Esophagus muscularis mucosa (tissue), 4 donors: ENCODE results near the gene SQSTM1. TPM values are rescaled to one million over a fixed set of nuclear protein-coding genes. Genes with fewer than 3 reads are reported as not detected.

Experiments used
- DNase-seq: peaks from one replicate; pipeline ENCODE4 v3.0.0-alpha.2; 2017; ENCODE audit errors: extremely low spot score
- H3K27ac ChIP-seq, 4 donors: fragments of 200-600 bp; sonication (generic); replicated peaks in 1 of 4; 1 replicate in 3 of 4; 2 replicates in 1 of 4; pipeline ENCODE4 v1.5.1; 2016 to 2019; ENCODE audit warnings: mild to moderate bottlenecking in 1 of 4
- H3K27me3 ChIP-seq, 4 donors: fragments of 200-600 bp; sonication (generic); one replicate each; pipeline versions ENCODE4 v1.5.1 to v1.6.0; 2016 to 2019
- H3K36me3 ChIP-seq, 4 donors: fragments of 200-600 bp; sonication (generic); one replicate each; pipeline ENCODE4 v1.5.1; 2016 to 2019
- H3K4me1 ChIP-seq, 4 donors: fragments of 200-600 bp; sonication (generic); one replicate each; pipeline ENCODE4 v1.5.1; 2016 to 2019
- H3K4me3 ChIP-seq, 4 donors: fragments of 200-600 bp; sonication (generic); 1 replicate in 2 of 4; 2 replicates in 2 of 4; pipeline ENCODE4 v1.5.1; 2016 to 2019; ENCODE audit warnings: mild to moderate bottlenecking in 4 of 4, moderate library complexity in 1 of 4
- H3K9me3 ChIP-seq, 4 donors: fragments of 200-600 bp; sonication (generic); 1 replicate in 3 of 4; 2 replicates in 1 of 4; pipeline ENCODE4 v1.5.1; 2016 to 2019
- EP300 ChIP-seq: sonication (generic); formaldehyde crosslinking; IDR thresholded peaks from one replicate; pipeline ENCODE4 v1.6.1; 2017; ENCODE audit warnings: antibody characterized with exemption
- POLR2A ChIP-seq: fragments of 450-650 bp; IDR thresholded peaks from one replicate; pipeline ENCODE4 v1.6.1; 2017; ENCODE audit warnings: antibody characterized with exemption, moderate library complexity, mild to moderate bottlenecking, low read depth
- POLR2AphosphoS5 ChIP-seq, 2 donors: sonication (generic); formaldehyde crosslinking; IDR thresholded peaks; one replicate each; pipeline ENCODE4 v1.6.1; 2017; ENCODE audit warnings: antibody characterized with exemption in 2 of 2
- WGBS: methylation state at CpG from one replicate; pipeline ENCODE4 v1.1.5; 2018; 5-methylcytosine and 5-hydroxymethylcytosine counted together
- intact Hi-C: fragments of 100-400 bp; cut with DNase I; formaldehyde crosslinking; loops from one replicate; pipeline ENCODE4 v1.15.1; 2023
- total RNA-seq, 4 donors: library from RNA; depleted of rRNA; stranded (reverse); fragments of >200 nt; gene quantifications; one replicate each; pipeline versions ENCODE4 v1.1.0 to v1.2.1, GENCODE V29; 2016
- TF ChIP-seq, protein P1 (sequence below), 3 experiments: fragments of 200-600 bp in 2 of 3; fragments of 450-650 bp in 1 of 3; sonication (generic) in 2 of 3; IDR thresholded peaks; one replicate each; pipeline ENCODE4 v1.5.1; 2017 to 2019; ENCODE audit warnings: antibody characterized with exemption in 3 of 3, mild to moderate bottlenecking in 2 of 3, moderate library complexity in 1 of 3

SQSTM1 gene
- total RNA-seq, 4 donors from 2014 or later, result 333 to 453 (median 392) TPM

DNA sequence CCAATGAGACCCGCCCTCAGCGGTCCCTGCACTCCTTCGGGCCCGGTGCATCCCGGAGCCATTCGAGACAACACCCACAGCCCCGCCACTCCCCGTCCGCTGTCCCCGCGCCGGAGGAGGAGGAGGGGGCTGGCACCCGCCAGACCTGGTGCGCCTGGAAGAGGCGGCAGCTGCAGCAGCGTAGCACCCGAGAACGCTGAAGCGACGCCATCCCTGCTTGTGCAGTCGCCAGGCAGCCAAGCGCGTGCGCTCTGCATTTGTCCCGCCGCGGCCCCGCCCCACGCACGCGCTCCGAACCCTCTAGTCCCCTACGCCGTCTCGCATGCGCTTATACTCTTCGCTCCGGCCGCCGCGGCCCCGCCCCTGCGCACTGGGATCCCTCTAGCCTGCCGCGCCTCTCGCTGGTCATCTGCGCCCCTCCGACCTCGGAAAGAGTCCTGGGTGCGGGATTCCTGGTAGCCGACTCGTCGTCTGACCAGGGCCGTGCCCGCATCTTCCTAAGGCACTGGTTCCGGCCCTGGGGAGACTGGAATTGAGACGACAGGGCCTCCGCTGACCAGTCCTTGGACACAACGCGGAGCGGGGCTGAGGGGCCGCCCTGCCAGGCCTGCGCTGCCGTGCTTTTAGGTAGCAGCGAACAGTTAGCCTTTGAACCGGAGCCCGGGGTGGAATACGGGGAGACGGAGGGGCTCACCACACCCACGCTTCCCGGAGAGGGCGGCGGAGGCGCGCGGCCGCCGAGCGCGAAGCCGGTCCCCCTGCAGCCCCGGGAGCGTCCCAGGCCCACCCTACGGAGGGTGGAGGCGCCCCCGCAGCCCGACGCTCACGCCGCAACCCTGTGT is 38.1 kb downstream of the SQSTM1 start, which contains the start of gene MRNIP:
Gene MRNIP, minus strand, starts transcription at position 232 of the 842 bp plus-strand sequence. Its CDS starts 21 bp downstream, at position 211.
- WGBS, result 0% methylated on average over 14 of the region's 90 CpGs
- peaks cover 16 to 25% (median 19%) of the 10 kb centered on the region in 4 donors for H3K36me3 ChIP-seq
- H3K4me1 ChIP-seq, result peaks cover 11 to 38% (median 31%) of the 10 kb centered on the region in 4 donors
- TF ChIP-seq, protein P1, sequence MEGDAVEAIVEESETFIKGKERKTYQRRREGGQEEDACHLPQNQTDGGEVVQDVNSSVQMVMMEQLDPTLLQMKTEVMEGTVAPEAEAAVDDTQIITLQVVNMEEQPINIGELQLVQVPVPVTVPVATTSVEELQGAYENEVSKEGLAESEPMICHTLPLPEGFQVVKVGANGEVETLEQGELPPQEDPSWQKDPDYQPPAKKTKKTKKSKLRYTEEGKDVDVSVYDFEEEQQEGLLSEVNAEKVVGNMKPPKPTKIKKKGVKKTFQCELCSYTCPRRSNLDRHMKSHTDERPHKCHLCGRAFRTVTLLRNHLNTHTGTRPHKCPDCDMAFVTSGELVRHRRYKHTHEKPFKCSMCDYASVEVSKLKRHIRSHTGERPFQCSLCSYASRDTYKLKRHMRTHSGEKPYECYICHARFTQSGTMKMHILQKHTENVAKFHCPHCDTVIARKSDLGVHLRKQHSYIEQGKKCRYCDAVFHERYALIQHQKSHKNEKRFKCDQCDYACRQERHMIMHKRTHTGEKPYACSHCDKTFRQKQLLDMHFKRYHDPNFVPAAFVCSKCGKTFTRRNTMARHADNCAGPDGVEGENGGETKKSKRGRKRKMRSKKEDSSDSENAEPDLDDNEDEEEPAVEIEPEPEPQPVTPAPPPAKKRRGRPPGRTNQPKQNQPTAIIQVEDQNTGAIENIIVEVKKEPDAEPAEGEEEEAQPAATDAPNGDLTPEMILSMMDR (IDR thresholded peaks at IDR 0.05), result peak in 2 of 3 experiments; percentile 40 to 49
- TF ChIP-seq POLR2AphosphoS5 (IDR thresholded peaks at IDR 0.05), result peak; percentile 91 to 95
- no peak for TF ChIP-seq EP300
- TF ChIP-seq POLR2A, result no peak
- peak within 1 kb of the TSS; percentile 91 to 97 (median 92) for H3K4me3 ChIP-seq
- peak within 1 kb of the TSS; percentile 87 to 95 (median 94) for H3K27ac ChIP-seq
- DNase-seq, result peak; percentile 98
- H3K27me3 ChIP-seq, result no peaks in the 10 kb centered on the region
- no peaks in the 10 kb centered on the region for H3K9me3 ChIP-seq
- intact Hi-C loops, result loop anchor here (5.0 kb wide), 2 partner anchors 37 to 52 kb away; partner anchors contain the start of genes MGAT4B and SQSTM1

DNA sequence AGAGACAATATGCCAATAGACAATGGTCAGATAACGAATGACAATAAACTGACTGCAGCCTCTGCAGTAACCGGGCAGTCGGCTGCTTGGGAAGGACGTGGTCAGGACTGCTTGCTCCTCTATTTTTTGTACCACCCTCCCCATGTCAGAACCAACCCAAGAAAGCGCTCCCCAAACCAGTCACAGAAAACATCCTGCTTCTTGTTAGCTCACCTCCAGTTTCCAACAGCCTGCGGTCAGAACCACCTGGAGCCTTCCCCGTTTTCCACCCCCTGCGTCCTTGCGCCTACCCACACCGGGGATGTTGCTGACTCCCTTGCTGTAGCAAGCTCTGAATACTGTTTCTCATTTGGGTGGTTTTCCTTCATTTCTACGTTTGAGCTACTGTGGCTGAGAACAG is 39.6 kb downstream of the SQSTM1 start:
- H3K36me3 ChIP-seq, result peaks cover 29 to 40% (median 33%) of the 10 kb centered on the region in 4 donors
- no peak for DNase-seq
- H3K4me1 ChIP-seq, result peaks cover 11 to 38% (median 31%) of the 10 kb centered on the region in 4 donors
- H3K9me3 ChIP-seq, result no peaks in the 10 kb centered on the region
- TF ChIP-seq, protein P1 (IDR thresholded peaks at IDR 0.05), result no peak
- no peak for TF ChIP-seq EP300
- TF ChIP-seq POLR2A, result no peak
- no peak for TF ChIP-seq POLR2AphosphoS5 (IDR thresholded peaks at IDR 0.05)
- H3K27ac ChIP-seq, result no peak overlapping the region
- intact Hi-C loops, result loop anchor here (5.0 kb wide), 1 partner anchor 47 kb away; the partner anchor contains the start of gene TBC1D9B
- H3K4me3 ChIP-seq, result no peak overlapping the region
- 73% methylated on average over 10 of the region's 11 CpGs for WGBS
- H3K27me3 ChIP-seq, result no peaks in the 10 kb centered on the region

DNA sequence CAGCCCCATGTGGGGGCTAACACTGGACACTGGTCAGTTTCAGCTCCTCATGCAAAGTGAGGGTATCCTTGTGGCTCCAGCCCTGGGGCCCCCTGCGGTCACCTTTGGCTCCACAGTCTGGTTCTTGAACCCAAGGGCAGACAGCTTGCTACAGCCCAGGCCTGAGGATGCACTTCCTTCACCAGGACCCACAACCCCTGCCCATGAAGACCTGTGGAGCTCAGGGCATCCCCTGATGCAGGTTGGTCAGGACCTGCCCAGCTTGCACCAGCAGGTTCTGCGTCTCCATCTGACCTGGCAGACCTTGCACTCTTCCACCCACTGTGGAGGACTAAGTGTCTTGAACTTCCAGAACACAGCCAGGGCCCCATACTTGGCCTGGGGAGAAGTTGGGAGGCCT is 41.6 kb downstream of the SQSTM1 start:
- WGBS, result 100% methylated on average over 1 of the region's 2 CpGs
- DNase-seq, result no peak

DNA sequence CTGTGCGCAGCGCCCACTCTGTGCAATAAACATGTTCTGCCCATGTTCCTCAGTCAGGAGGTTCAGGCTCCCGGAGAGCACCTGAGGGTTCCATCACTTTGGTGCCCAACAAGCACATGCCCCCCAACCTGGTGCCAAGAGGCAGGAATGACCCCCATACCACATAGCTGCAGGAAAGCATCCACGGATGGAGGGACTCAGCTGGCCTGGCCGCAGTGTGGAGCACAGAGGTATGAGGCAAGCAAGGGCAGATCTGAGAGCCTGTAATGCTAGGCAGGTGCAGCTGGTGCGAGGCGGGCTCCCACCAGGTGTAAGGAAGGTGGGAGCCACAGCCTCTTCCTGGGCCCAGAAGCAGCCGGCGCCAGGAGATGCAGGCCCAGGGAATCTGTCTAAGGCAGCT is 42.2 kb downstream of the SQSTM1 start:
- peaks cover 30 to 59% (median 57%) of the 10 kb centered on the region in 4 donors for H3K36me3 ChIP-seq
- H3K27me3 ChIP-seq, result no peaks in the 10 kb centered on the region
- H3K27ac ChIP-seq, result no peak overlapping the region
- 95% methylated on average over 9 of the region's 9 CpGs for WGBS
- TF ChIP-seq EP300 (no peak), POLR2A (no peak), POLR2AphosphoS5 (IDR thresholded peaks at IDR 0.05) (no peak)
- TF ChIP-seq, protein P1 (IDR thresholded peaks at IDR 0.05), result no peak
- H3K4me3 ChIP-seq, result no peak overlapping the region
- peaks cover 6 to 18% (median 14%) of the 10 kb centered on the region in 4 donors for H3K4me1 ChIP-seq
- intact Hi-C loops, result loop anchor here (5.0 kb wide), 1 partner anchor 44 kb away; the partner anchor contains the start of gene TBC1D9B
- no peak for DNase-seq
- no peaks in the 10 kb centered on the region for H3K9me3 ChIP-seq

More for the DNA sequence above, 41.6 kb downstream of the SQSTM1 start:
- Histone ChIP-seq H3K4me1 (peaks cover 10 to 24% (median 20%) of the 10 kb centered on the region in 4 donors), H3K9me3 (no peaks in the 10 kb centered on the region), H3K27me3 (no peaks in the 10 kb centered on the region), H3K27ac (no peak overlapping the region), H3K36me3 (peaks cover 30 to 53% (median 51%) of the 10 kb centered on the region in 4 donors), H3K4me3 (no peak overlapping the region)
- intact Hi-C loops, result loop anchor here (5.0 kb wide), 1 partner anchor 45 kb away; the partner anchor contains the start of gene TBC1D9B
- TF ChIP-seq POLR2A, result no peak
- no peak for TF ChIP-seq POLR2AphosphoS5 (IDR thresholded peaks at IDR 0.05)
- TF ChIP-seq EP300, result no peak
- TF ChIP-seq, protein P1 (IDR thresholded peaks at IDR 0.05), result no peak
